Measurements from ENCODE around the gene RADIL. TPM values are rescaled to one million over a fixed set of nuclear protein-coding genes. Genes with fewer than 3 reads are reported as not detected.
A peak's percentile ranks its signal among the peaks of the same experiment; 100 is the strongest.

The RADIL gene
- total RNA-seq, 1 donor from 2014 or later = 2.2 TPM

GRCh38 chr7:4792537-4793126 lies 90.9 kb downstream of the RADIL start:
- DNase-seq = no peak

GRCh38 chr7:4791738-4792536 lies 91.6 kb downstream of the RADIL start:
- peak; percentile 31 for DNase-seq

GRCh38 chr7:4791101-4791737 lies 92.3 kb downstream of the RADIL start:
- no peak for DNase-seq

GRCh38 chr7:4790516-4790991 lies 93.0 kb downstream of the RADIL start:
- DNase-seq = no peak

- DNase-seq = no peak
Observed at GRCh38 chr7:4790078-4790465, 93.4 kb downstream of the RADIL start.

GRCh38 chr7:4789194-4790077 lies 94.1 kb downstream of the RADIL start:
- no peak for DNase-seq

GRCh38 chr7:4788627-4789189 lies 94.8 kb downstream of the RADIL start:
- DNase-seq = no peak

- no peak for DNase-seq
Observed at GRCh38 chr7:4787947-4788626, 95.4 kb downstream of the RADIL start.

- no peak for DNase-seq
Observed at GRCh38 chr7:4787541-4787940, 96.0 kb downstream of the RADIL start.

GRCh38 chr7:4786015-4786414 lies 97.5 kb downstream of the RADIL start:
- DNase-seq = no peak

GRCh38 chr7:4785371-4785770 lies 98.1 kb downstream of the RADIL start:
- no peak for DNase-seq

GRCh38 chr7:4784799-4785198 lies 98.7 kb downstream of the RADIL start:
- no peak for DNase-seq

GRCh38 chr7:4783762-4784351 lies 99.7 kb downstream of the RADIL start:
- no peak for DNase-seq

- no peak for DNase-seq
Observed at GRCh38 chr7:4783292-4783652, 100.2 kb downstream of the RADIL start.

GRCh38 chr7:4782333-4783291 lies 100.9 kb downstream of the RADIL start:
- DNase-seq = no peak

- DNase-seq = no peak
Observed at GRCh38 chr7:4781366-4782069, 102.0 kb downstream of the RADIL start.

- DNase-seq = no peak
Observed at GRCh38 chr7:4779118-4779517, 104.4 kb downstream of the RADIL start.

GRCh38 chr7:4775848-4776623 lies 107.5 kb downstream of the RADIL start:
- DNase-seq = peak; percentile 24

Measured in skin of body (tissue), 2 donors.